ENCODE measurements around the gene TRIOBP. TPM values are rescaled to one million over a fixed set of nuclear protein-coding genes. Genes with fewer than 3 reads are reported as not detected.

The TRIOBP gene
- total and polyA plus RNA-seq, 2 of the 13 experiments (the other 11 are each of a cell fraction or from before 2014, with no cell fraction given) = 6.1 to 15.4 TPM

DNA sequence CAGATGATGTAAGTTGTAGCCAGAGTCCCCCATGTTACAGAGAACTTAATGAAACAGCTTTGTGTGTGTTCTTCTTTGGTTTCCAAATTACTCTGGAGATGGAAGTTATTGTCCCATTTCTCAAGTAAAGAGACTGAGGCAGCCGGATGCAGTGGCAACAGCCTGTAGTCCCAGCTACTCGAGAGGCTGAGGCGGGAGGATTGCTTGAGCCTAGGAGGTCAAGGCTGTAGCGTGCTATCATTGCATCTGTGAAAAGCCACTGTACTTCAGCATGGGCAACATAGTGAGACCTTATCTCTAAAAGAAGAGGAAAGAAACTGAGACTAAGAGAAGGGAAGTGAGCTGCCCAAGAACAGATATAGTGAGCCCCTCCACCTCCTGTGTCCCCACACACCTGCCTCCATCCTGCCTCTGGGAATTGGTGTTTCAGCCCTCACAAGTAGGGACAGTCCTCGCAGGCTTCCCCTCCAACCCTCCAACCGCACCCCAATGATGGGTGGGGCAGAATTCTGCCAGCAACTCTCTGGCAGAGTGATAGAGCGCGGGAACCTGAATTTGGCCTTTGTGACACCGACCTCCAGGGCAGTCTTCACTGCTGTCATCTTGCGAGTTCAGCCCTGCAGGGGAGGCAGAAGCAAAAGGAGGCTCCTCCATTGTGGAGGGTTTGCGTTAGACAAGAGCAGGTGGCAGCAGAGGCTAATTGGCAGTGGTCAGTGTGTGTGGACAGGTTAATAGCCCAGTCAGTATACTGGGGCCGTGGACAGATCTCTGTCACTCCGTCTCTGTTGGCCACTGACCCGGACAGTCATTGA, 36.7 kb upstream of the TRIOBP start (continued):
- TF ChIP-seq CAMTA2 (CRISPR knock-in tag; IDR thresholded peaks at IDR 0.05; ENCODE audit: borderline replicate concordance) = 0 out of 2 replicates have a peak, but pooled peaks have one; percentile 22
- TF ChIP-seq ZNF629 (CRISPR knock-in tag; conservative IDR thresholded peaks at IDR 0.05) = peak; percentile 94
- TF ChIP-seq KDM5A (IDR thresholded peaks at IDR 0.05; ENCODE audit: borderline replicate concordance, low read length) = 0 out of 2 replicates have a peak, but pooled peaks have one; percentile 44

DNA sequence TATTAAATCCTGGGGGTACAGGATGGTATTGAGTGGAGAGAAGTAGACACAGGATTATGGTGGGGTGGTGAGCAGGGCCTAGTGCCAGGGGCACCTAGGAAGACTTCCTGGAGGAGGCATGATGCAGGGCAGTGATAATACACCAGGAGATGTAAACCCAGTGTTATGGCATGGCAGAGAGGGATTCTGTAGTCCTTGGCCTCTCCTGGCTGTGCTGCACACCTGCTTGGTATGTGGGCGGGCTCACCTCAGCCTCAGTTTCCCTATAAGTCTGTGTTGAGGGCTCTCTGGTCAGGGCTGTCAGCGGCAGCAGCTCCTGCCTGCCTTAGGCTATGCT, 36.2 kb upstream of the TRIOBP start:
- no peaks in the 10 kb centered on the region; a peak in 1 of 5 replicates for H3K27me3 ChIP-seq (ENCODE audit: control insufficient read depth in 1 of 2, insufficient read depth in 2 of 2, low read length in 2 of 2)
- peak overlapping the region; percentile 75 to 97 (median 94) for H3K4me3 ChIP-seq (replicated peaks in 1 of 3; ENCODE audit: insufficient read depth in 1 of 3, low read depth in 2 of 3, low read length in 3 of 3)
- peak overlapping the region; percentile 94 for H3K4me2 ChIP-seq (ENCODE audit: low read depth, low read length)
- peaks cover 9 to 16% of the 10 kb centered on the region in 2 experiments for H3K36me3 ChIP-seq (replicated peaks in 1 of 2; ENCODE audit: control insufficient read depth in 1 of 2, insufficient read depth in 2 of 2, low read length in 2 of 2)
- H3K4me1 ChIP-seq (ENCODE audit: insufficient read depth, low read length) = peaks cover 64% of the 10 kb centered on the region
- H3K9me3 ChIP-seq (ENCODE audit: low read length) = no peaks in the 10 kb centered on the region
- ATAC-seq (no peak), FAIRE-seq (no peak), DNase-seq (ENCODE audit: low spot score) (no peak)
- peak overlapping the region; percentile 92 for H3K9ac ChIP-seq (ENCODE audit: insufficient read depth, low read depth, low read length)
- peaks cover 52% of the 10 kb centered on the region for H4K20me1 ChIP-seq (ENCODE audit: insufficient read depth, low read length)
- no peak overlapping the region for H2AFZ ChIP-seq (ENCODE audit: low read length)
- in situ Hi-C loops (cut with HindIII; ENCODE audit: extremely low pct_ligation_motif_present, low pct_unique_long_range_greater_than_20kb) = no loop called here
- ChIA-PET CTCF (ENCODE audit: low intra/inter-chr PET ratio, low total read pairs) (interaction anchor here (1.8 to 1.9 kb wide), 2 partner anchors 20 to 21 kb away, joined by 3 to 7 read pairs; no protein-coding TSS in a partner anchor), POLR2A (interaction anchor here (0.8 to 11.2 kb wide), 15 partner anchors 12 to 149 kb away, joined by 3 to 242 read pairs (median 5); partner anchors contain the start of genes GCAT, GGA1, LGALS1 and NOL12)
- no TSS peak for BruUV-seq (replicated peaks)
- intact Hi-C loops (cut with micrococcal nuclease; ENCODE audit: unreplicated experiment) = loop anchor here (1.0 kb wide), 2 partner anchors 17 to 21 kb away; no protein-coding TSS in a partner anchor
- WGBS (ENCODE audit: low lambda C conversion rate) = no CpG with 5 or more reads among the region's 2 CpGs
- peaks cover 65% of the 10 kb centered on the region for H3K79me2 ChIP-seq (ENCODE audit: insufficient read depth, low read length)
- H3K27ac ChIP-seq (ENCODE audit: extremely low read length, insufficient read depth, low read length) = peak overlapping the region; percentile 93
- TF ChIP-seq, protein P1, sequence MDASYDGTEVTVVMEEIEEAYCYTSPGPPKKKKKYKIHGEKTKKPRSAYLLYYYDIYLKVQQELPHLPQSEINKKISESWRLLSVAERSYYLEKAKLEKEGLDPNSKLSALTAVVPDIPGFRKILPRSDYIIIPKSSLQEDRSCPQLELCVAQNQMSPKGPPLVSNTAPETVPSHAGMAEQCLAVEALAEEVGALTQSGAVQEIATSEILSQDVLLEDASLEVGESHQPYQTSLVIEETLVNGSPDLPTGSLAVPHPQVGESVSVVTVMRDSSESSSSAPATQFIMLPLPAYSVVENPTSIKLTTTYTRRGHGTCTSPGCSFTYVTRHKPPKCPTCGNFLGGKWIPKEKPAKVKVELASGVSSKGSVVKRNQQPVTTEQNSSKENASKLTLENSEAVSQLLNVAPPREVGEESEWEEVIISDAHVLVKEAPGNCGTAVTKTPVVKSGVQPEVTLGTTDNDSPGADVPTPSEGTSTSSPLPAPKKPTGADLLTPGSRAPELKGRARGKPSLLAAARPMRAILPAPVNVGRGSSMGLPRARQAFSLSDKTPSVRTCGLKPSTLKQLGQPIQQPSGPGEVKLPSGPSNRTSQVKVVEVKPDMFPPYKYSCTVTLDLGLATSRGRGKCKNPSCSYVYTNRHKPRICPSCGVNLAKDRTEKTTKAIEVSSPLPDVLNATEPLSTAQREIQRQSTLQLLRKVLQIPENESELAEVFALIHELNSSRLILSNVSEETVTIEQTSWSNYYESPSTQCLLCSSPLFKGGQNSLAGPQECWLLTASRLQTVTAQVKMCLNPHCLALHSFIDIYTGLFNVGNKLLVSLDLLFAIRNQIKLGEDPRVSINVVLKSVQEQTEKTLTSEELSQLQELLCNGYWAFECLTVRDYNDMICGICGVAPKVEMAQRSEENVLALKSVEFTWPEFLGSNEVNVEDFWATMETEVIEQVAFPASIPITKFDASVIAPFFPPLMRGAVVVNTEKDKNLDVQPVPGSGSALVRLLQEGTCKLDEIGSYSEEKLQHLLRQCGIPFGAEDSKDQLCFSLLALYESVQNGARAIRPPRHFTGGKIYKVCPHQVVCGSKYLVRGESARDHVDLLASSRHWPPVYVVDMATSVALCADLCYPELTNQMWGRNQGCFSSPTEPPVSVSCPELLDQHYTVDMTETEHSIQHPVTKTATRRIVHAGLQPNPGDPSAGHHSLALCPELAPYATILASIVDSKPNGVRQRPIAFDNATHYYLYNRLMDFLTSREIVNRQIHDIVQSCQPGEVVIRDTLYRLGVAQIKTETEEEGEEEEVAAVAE (CRISPR knock-in tag; IDR thresholded peaks at IDR 0.05; ENCODE audit: borderline replicate concordance) = 0 out of 2 replicates have a peak, but pooled peaks have one; percentile 5
- TF ChIP-seq ZNF20 (CRISPR knock-in tag; IDR thresholded peaks at IDR 0.05) (no peak), ZNF572 (CRISPR knock-in tag; IDR thresholded peaks at IDR 0.05) (no peak), ZNF549 (CRISPR knock-in tag; IDR thresholded peaks at IDR 0.05) (no peak), ZKSCAN1 (IDR thresholded peaks at IDR 0.05; ENCODE audit: low read length) (no peak), PRPF4 (IDR thresholded peaks at IDR 0.05; ENCODE audit: low read depth, low read length, poor library complexity, severe bottlenecking) (no peak)
- TF ChIP-seq, protein P2, sequence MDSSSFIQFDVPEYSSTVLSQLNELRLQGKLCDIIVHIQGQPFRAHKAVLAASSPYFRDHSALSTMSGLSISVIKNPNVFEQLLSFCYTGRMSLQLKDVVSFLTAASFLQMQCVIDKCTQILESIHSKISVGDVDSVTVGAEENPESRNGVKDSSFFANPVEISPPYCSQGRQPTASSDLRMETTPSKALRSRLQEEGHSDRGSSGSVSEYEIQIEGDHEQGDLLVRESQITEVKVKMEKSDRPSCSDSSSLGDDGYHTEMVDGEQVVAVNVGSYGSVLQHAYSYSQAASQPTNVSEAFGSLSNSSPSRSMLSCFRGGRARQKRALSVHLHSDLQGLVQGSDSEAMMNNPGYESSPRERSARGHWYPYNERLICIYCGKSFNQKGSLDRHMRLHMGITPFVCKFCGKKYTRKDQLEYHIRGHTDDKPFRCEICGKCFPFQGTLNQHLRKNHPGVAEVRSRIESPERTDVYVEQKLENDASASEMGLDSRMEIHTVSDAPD (CRISPR knock-in tag; IDR thresholded peaks at IDR 0.05) = no peak
- TF ChIP-seq, protein P3, sequence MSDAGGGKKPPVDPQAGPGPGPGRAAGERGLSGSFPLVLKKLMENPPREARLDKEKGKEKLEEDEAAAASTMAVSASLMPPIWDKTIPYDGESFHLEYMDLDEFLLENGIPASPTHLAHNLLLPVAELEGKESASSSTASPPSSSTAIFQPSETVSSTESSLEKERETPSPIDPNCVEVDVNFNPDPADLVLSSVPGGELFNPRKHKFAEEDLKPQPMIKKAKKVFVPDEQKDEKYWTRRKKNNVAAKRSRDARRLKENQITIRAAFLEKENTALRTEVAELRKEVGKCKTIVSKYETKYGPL (CRISPR knock-in tag; IDR thresholded peaks at IDR 0.05) = no peak
- TF ChIP-seq, protein P4, sequence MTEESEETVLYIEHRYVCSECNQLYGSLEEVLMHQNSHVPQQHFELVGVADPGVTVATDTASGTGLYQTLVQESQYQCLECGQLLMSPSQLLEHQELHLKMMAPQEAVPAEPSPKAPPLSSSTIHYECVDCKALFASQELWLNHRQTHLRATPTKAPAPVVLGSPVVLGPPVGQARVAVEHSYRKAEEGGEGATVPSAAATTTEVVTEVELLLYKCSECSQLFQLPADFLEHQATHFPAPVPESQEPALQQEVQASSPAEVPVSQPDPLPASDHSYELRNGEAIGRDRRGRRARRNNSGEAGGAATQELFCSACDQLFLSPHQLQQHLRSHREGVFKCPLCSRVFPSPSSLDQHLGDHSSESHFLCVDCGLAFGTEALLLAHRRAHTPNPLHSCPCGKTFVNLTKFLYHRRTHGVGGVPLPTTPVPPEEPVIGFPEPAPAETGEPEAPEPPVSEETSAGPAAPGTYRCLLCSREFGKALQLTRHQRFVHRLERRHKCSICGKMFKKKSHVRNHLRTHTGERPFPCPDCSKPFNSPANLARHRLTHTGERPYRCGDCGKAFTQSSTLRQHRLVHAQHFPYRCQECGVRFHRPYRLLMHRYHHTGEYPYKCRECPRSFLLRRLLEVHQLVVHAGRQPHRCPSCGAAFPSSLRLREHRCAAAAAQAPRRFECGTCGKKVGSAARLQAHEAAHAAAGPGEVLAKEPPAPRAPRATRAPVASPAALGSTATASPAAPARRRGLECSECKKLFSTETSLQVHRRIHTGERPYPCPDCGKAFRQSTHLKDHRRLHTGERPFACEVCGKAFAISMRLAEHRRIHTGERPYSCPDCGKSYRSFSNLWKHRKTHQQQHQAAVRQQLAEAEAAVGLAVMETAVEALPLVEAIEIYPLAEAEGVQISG (CRISPR knock-in tag; IDR thresholded peaks at IDR 0.05) = 0 out of 2 replicates have a peak, but pooled peaks have one; percentile 1
